Measurements from ENCODE around the gene LGALS14.

LGALS14 gene

DNA sequence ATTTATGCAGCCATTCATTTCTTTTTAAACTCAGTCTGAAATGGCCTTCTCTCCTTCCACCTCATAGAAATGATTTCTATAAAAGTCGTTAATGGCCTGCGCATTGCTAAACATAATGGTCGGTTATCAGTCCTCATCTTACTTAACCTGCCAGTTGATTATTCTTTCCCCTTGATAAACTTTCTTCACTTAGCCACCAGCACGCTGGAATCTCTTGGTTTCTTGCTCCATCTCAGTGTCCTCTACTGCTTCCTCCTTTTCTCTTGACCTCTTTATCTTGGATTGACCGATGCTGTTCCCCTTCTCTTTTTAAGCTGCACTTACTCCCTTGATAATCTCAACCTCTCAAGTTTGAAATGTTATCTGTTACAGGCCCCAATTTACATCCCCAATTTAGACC is 45.7 kb downstream of the LGALS14 start:
- no peak for DNase-seq (ENCODE audit: low read depth)

DNA sequence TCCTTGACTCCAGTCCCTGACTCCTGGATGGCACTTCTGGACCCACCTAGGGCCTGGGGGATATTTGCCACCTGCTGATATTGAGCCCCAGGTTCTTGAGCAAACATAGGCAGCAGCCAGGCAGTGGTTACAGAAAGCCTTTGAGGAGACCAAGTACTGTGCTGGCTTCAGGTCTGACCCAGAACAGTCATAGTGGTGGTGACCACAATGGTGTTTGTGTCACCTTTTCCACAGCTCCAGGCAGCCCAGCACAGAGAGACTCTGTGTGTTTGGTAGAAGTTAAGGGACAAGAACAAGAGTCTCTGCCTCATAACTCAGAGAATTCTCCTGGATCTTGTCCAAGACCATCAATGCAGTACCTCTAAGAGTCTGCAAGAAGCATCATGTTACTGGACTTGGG is 48.1 kb downstream of the LGALS14 start:
- DNase-seq (ENCODE audit: low read depth): no peak

DNA sequence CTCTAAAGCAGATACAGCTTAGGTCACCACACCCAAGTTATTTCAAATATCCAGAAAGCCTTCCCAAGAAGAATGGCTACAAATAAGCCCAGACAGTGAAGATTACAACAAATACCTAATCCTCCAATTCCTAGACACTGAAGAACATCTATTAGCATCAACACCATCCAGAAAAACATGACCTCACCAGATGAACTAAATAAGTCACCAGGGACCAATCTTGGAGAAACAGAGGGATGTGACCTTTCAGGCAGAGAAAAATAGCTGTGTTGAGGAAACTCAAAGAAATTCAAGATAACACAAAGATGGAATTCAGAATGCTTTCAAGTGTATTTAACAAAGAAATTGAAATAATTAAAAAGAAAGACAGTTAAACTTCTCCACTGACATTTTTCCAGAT is 48.5 kb downstream of the LGALS14 start:
- DNase-seq (ENCODE audit: low read depth): no peak

DNA sequence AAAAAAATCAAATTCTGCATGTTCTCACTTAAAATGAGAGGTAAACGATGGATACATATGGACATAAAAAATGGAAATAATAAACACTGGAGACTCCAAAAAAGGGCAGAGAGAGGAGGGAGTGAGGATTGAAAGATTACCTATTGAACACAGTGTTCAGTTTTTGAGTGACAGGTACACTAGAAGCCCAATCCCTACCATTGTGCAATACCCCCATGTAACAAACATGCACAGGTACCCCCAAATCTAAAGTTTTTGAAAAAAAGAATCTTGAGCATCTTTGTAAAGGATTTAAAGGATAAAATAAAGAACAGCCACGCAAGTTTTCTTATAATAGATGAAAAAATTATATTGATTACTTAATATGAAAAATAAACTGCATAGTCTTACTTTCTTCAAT is 50.3 kb downstream of the LGALS14 start:
- DNase-seq (ENCODE audit: low read depth): no peak

DNA sequence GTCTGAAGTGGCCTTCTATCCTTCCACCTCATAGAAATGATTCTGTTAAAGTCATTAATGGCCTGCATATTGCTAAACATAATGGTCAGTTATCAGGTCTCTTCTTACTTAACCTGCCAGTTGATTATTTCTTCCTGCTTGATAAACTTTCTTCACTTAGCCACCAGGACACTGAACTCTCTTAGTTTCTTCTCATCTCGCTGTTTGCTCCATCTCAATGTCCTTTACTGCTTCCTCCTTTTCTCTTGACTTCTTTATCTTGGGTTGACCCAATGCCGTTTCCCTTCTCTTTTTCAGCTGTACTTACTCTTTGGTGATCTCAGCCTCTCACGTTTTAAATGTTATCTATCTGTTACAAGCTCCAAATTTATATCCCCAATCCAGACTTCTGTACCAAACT is 50.7 kb downstream of the LGALS14 start:
- DNase-seq (ENCODE audit: low read depth): no peak

All from activated gamma-delta T cell treated with anti-CD3 and anti-CD28 coated beads, Interleukin-2, amount 50 U/mL, for 16 hours (primary cell).